GM19452 (cell line): ENCODE results near the gene STARD7.
"Not testable (repeated sequence)": the region's sequence is repeated elsewhere in the genome, so short reads cannot be mapped to it uniquely, and the experiment has no call there.

Experiments used
- ATAC-seq: cut with Tn5 transposase; IDR thresholded peaks from one replicate; pipeline ENCODE4 v1.9.1; 2021; ENCODE audit not compliant: unreplicated experiment

STARD7 gene

DNA sequence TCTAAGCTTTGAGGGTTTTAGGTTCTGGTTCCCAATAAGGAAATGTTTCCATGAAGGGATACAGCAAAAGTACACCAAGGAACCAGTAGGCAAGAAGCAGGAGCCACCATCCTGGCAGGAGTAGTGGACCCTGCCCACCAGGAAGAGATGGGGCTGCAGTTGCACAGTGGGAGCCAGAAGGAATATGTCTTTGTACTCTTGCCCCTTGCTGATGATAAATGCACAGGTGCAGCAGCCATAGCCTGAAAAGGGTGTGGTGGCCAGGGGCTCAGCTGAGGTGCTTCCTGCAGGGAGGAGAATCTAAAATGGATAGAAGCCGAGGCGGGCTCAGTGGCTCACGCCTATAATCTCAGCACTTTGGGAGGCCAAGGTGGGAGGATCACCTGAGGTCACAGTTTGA lies 29.6 kb upstream of the STARD7 start:
- no peak for ATAC-seq

DNA sequence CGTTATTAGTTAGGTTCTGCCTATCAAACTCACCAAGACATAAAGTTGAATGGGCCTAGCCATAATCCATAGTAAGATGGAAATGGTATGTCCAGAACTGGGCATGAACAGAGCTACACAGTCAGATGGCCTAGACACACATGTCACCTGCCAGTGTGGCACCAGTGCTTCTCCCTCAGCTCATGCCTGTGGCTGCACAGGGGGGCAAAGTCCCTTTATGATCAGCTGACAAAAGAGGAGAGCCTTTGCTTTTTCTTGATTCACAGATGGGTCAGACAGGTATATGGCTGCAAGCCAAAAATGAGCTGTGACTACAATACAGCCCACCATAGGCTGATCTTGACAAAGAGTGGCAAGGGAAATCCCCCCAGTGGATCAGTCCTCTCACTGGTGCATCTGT lies 28.3 kb upstream of the STARD7 start:
- ATAC-seq = no peak

DNA sequence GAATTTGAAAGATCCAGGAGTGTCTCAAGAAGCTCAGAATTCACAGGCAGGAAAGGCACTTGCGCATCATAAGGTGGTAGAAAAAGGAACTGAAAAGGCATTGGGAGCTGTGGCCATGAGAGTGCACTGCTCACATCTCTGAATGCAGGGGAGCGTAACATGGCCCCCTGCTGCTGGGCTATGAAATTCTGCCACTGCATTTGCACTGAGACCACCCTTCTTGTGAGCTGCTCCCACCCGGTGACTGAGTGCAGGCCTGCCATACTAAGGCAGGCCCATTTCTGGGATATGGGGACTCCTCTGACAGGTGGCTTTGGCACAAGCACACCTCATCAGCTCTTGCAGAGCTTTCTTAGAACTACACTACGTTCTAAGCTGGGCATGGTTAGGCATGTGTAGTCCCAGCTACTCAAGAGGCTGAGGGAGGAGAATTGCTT lies 25.3 kb upstream of the STARD7 start:
- peak; percentile 93 for ATAC-seq

DNA sequence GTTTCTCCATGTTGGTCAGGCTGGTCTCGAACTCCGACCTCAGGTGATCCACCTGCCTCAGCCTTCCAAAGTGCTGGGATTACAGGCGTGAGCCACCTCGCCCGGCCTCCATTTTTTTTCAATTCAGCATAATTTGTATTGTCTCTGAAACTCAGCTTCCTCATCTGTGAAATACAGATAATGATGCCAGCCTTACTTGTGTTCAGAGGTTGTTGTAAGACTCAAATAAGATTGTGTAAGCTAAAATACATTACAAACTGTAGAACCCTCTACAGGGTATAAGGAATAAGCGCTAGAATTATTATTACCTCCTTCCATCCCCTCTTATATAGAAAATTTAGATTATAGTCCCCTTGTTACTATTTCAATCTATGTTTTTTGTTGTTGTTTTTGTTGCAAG lies 24.8 kb upstream of the STARD7 start:
- ATAC-seq = no peak

DNA sequence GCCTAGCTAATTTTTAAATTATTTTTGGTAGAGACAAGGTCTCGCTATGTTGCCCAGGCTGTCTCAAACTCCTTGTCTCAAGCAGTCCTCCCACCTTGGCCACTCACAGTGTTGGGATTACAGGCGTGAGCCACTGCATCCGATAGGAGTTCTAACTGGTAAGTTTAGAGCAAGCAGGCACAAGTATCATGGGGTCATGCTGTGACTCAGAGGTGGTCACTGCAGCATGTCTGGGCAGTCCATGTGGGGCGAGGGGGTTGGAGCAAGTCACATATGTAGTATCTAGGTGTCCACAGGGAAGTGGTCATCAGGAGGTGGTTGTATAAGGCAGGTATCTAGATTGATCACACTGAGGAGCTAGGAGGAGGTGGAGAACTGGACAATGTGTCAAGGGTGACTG lies 22.7 kb upstream of the STARD7 start:
- ATAC-seq = no peak

DNA sequence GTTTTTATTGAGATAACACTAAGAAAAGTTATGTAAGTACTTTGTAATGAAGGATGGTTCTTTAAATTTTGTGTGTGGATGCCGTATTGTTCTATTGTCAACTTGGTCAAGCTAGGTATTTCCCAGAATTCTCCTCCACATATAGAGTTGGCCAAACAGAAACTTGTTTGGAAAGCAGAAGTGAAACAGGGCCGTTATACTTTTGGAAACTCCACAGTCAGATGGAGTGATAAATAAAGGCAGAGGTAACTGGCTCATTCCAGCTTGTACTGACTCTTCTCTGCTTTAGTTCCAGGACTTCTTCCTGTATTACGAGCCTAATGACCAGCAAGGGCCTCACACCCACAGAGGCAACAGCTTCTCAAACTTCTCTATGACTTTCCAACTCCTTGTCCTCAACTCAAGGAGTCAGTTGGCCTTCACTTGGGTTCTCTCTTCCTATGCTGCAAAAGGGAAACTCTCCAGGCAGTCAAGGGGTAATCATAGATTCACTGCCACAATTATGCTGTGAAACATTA lies 16.4 kb upstream of the STARD7 start:
- peak; percentile 69 for ATAC-seq

DNA sequence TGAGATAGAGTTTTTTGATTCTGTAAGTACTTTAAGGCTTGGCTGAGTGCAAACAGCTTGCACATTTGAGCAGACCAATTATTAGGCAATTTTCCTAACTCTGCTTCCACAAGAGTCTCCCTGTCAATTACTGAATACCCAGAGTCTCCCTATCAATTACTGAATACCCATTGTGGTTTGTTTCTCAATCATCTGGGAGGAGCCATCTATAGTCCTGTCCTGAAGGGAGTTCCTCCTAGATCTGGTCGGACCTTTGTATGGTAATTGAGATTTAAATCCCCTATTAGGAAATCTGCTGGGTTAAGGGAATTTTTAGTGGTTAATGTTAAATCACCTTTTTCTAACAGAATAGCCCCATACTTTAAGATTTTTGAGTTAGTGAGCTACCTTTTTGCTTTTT lies 12.5 kb upstream of the STARD7 start:
- ATAC-seq = not testable (repeated sequence)

DNA sequence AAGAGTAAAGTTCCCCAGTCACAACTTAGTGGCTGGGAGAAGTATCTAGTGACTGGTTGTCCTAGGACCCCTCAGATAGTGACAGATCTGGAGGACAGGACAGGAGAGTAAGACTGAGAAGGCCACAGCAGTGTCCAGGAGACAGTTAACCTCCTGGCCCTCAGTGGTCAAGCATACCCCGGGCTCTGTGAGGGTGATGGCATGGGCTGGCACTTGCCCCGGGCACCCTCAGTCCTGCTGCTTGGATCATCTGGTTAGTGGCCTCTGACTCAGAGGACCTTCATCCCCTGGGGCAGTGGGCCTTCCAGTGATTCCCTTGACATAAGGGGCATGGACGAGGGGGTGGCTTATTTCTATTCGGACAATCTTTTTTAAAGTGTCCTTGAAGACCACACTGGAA lies 11.3 kb upstream of the STARD7 start:
- not testable (repeated sequence) for ATAC-seq

DNA sequence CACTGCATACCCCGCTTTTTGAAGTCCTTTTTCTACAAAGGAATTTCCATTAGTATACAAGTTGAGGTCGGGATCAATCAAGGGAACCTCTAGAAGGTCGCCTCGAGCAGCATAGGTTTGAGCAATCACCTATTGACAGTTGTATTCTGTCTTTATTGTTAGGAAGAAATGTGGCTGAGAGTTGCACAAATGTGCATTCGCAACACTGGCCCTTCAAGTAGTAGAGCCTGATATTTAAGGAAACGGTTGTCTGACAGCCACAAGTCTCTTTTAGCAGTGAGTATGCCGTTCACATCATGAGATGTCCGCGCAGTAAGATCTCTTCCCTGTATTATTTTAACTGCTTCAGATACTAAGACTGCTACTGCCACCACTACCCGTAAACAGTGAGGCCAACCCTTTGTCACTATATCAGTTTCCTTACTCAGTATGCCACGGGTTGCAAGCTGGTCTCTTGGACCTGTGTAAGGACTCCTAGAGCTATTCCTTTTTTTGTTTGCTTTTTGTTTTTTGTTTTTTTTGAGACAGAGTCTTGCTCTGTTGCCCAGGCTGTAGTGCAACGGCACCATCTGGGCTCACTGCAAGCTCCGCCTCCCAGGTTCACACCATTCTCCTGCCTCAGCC lies 10.0 kb upstream of the STARD7 start:
- no peak for ATAC-seq

DNA sequence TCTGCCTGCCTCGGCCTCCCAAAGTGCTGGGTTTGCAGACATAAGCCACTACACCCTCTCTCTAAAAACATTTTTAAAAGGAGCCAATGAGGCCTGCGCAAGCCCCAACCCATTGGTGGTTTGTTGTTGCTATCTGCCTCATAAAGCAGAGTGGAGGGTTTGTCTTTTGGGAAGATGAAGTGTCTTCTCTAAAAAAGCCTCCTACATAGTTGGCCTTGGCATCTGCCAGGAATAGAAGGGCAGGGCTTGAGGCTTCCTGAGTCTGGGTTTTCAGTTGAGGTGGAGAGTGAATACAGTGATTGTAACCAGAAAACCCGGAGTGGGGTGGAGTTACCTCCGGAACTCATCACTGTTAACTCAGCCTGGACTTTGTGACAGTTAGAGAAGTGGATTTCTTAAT lies 5.9 kb upstream of the STARD7 start:
- no peak for ATAC-seq

DNA sequence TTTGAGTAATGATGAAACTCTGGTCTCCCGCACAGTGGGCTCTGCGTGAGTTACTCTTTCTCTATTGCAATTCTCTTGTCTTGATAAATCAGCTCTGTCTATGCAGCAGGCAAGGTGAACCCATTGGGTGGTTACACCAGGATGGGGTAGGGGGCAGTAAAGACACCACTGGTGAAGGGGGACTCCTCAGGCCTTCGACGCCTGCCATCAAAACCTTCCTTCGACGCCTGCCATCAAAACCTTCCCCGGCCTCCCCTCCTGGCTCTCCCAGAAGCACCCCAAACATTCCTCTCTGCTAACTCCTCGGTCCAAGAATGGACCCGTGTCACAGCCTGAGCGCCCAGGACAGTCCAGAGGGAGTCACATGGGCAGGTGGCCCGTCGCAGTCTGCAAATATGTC lies 4.8 kb upstream of the STARD7 start:
- no peak for ATAC-seq

DNA sequence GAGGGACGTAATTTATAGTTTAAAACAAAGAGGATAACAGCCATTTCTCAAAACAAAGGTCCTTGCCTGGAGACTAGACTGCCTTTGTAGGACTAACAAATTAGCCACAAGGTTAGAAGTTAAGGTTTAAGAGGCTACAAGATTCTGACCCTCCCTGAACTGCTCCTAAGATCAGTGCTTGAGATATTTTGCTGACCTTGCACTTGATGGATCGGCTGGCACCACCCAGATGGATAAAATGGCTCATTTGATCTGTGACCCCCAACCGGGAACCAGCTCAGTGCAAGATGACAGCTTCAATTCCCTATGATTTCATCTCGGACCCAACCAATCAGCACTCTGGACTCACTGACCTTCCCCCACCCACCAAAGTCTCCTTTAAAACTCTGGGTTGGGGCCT lies 3.7 kb upstream of the STARD7 start:
- no peak for ATAC-seq

DNA sequence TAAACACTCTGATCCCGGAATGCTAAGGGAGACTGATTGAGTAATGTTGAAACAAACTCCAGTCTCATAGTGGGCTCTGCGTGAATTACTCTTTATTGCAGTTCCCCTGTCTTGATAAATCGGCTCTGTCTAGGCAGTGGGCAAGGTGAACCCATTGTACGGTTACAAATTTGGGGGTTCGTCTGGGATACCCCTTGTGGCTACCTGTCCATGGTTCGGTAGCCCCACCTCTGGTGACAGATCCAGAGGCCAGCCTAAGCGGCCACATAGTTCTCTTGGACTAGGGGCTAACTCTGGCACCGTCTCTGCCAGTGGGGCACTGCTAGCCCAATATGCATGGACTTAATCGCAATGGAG lies 1.1 kb upstream of the STARD7 start:
- no peak for ATAC-seq

DNA sequence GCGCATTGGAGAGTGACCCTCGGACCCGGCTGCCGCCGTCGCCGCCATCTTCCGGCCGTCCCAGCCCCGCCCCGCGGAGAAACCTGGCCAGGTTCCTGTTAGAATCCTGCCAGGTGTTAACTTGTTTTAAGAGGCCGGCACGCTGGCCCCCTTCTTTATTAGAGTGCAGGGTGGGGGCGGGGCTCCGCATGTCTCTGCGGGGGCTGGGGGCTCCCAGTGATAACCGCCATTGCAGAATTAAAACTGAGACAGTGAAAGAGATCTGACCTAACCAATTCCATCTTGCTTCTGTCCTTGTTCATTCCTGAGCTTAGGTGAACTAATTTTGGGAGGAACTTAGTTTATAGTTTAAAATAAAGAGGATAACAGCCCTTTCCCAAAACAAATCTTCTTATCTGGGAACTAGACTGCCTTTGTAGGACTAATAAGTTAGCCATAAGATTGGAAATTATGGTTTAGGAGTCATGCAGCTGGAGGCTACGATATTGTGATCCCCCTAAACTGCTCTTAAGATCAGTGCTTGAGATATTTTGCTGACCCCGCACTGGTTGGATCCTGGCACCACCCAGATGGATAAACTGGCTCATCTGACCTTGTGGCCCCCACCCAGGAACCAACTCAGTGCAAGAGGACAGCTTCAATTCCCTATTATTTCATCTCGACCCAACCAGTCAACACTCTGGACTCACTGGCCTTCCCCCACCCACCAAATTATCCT lies 543 bp upstream of the STARD7 start:
- ATAC-seq = no peak

DNA sequence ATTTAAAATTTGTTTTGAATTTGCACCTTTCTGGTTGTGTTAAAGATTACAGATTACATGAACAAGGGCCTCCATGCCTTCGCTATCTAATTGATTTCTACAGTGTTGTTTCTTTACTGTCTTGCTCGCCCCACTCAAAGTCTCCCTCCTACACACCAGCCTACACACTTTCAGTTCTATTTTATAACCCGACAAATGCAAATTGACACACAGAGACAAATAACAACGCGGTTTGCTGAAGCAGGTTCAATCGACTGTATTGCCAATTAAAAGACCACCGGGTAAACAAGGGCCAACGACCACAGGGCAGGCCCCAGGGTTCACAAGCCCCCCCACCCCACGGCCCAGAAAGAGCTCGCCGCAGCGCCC lies 869 bp downstream of the STARD7 start:
- no peak for ATAC-seq

DNA sequence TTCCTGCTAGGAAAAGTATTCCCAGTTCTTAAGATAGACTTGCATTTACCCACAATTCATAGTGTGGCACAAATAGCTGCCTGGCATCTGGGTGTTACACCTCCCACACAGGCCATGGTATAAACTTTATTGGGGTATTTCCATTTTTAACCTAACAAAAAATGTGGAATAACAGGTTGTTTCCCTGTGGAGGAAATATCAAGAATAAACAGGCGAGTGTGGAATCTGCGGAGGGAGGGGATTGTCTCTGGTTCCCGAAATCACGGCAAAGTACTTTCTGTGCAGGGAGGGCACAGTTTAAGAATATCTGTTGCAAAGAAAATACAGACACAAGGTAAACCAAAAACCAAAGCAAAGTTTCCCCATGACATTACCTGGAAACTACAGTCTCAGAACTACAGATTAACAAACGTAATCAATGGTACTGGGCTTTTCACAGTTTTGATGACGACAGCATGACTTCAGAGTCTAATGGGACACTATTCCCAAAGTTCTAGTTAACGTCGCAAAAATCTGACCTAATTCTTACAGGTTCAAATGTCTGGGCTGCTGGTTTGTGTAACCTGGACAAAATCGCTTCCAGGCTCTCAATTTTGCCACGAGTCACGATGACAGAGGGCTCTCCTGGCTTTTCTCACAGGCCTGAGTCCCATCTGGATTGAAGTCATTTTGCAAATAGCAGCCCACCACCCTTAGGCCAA lies 1.4 kb downstream of the STARD7 start:
- ATAC-seq = no peak

DNA sequence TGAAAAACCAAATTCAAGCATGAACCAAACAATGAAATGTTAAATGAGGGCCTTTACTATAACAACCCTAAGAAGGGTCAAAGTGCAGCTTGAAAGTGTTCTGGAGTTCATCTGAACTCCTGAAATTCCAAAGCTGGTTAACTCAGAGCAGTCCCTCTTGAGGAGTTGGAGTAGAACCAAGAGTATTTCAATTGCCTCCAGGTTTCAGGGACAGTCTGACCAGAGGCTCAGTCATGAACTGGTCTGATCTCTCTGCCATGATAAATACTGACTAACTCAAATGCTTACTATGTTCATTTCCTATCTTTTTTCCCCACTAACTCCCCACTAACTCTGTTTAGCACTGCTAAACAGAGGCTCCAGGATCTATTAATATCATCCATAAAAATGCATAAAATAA lies 2.7 kb downstream of the STARD7 start:
- no peak for ATAC-seq

DNA sequence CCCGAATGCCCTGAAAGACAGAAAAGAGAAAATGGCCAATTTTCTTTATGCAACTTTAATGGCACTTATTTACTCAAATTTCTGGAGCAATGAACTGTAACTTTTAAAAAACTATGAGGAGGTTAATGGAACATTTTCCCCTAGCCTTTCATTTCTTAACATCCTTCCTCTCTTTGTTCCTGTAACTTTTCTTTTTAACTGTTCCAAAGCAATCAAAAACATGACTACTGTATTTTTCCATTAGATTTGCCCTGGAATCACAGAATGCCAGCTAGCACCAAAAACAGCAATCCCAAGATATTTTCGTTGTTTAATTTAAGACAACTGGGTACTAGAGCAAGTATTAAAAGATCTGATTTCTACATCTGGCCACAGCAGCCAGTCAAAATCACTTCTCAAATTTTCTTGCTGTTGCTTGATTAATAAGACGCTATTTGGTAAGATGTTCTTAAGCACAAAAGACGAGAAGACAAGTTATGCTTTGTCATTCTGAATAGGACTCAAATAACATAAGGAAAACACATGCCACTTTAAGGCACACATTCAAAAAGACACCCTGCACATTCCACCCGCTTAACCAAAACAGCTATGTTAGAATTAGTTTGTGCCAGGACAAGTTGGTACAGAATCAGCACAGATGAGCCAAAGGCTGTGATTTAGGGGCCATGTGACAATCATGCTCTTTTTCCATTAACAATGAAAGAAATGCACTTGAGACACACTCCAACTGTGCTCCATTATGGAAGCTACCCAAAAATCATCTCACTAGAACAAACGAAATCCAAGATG lies 3.6 kb downstream of the STARD7 start:
- no peak for ATAC-seq

DNA sequence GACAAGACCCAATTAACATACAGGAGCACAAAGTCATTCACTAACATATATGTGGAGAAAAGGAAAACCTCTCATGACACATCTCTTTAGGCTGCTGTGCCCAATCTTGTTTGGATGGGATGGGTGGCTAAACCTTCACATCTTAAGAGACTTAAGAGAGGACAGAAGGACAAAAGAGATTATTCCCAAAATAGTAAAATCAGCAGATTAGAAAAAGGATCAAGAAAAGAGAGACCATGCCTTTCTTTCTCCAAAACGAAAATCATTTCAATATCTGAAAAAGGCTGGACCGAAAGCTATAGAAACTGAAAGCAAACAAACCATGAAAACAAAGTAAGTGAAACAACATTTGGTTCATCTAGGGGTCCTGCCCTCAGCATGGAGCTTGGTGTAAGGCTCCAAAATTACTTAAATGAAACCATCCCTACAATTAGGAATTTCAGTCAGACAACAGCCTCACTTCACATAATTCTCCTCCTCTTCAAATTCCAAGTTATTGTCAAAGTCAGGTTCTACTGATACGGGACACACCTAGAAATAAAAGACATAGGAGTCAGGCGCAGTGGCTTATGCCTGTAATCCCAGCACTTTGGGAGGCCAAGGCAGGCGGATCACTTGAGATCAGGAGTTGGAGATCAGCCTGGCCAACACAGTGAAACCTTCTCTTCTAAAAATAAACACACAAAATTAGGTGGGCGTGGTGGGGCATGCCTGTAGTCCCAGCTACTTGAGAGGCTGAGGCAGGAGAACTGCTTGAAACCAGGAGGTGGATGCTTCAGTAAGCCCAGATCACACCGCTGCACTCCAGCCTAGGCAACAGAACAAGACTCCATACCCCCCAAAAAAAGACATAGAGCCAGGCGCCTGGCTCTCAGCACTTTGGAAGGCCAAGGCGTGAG lies 5.2 kb downstream of the STARD7 start:
- no peak for ATAC-seq

DNA sequence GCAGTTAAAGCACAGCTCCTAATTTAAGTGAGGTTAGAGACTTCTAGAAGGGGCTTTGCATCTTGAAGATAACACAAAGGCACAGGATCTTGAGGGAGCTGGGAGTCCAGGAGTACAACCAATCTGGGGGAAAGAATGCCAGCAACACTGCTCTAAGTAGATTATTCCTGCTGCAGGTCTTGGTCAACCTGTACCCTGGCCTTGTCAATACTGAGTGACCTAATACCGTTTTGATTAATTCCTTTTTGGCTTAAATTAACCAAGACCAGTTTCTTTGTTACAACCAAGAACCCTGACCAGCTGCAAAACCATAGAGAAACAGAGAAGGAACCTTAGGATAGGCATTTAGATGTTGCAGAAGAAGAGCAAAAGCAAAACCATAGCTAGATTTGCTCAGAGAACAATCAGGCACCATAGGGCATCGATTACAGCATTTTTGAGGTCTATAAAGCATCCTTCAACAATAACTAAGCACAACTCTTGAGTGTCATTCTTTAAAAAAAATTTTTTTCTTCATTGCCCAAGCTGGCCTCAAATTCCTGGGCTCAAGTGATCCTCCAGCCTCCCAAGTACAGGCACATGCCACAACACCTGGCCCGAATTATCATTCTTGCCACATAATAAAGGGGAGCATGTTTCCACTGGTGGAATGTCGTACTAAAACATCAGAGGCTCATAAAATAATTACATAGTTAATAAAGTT lies 6.3 kb downstream of the STARD7 start:
- ATAC-seq = no peak
